HS-5 (cell line): ENCODE measurements around the gene GPSM3.
A peak's percentile ranks its signal among the peaks of the same experiment; 100 is the strongest.
"Not testable (repeated sequence)": the region's sequence is repeated elsewhere in the genome, so short reads cannot be mapped to it uniquely, and the experiment has no call there.

Source experiments
- DNase-seq: peaks from one replicate; pipeline ENCODE4 v3.0.0-alpha.2; 2012; ENCODE audit warnings: low read depth

The GPSM3 gene

GRCh38 chr6:32187009-32187709 is 5.3 kb downstream of the GPSM3 start:
- DNase-seq: no peak

GRCh38 chr6:32186151-32186840 is 6.1 kb downstream of the GPSM3 start:
- DNase-seq: not testable (repeated sequence)

DNA sequence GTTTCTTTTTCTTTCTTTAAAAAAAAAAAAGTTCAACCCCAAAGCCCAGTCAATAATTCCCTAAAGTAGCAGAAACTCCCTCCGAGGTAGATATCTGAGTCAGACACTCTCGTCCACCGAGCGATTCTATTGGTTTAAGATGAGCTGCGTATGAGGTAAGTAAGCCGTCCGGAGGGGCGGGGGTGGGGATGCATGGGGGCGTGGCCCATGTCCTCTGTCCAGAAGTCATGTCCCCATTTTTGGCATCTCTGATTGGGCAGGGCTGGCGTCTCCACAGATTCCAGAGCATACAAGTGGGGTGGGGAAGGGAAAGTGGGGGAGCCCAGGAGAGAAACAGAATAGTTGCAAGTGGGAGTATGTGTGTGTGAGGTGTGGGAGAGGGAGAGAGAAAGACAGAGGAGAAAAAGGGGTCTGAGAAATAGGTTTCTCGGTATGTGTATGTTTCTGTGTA is 6.7 kb downstream of the GPSM3 start:
- peak; percentile 56 for DNase-seq

DNA sequence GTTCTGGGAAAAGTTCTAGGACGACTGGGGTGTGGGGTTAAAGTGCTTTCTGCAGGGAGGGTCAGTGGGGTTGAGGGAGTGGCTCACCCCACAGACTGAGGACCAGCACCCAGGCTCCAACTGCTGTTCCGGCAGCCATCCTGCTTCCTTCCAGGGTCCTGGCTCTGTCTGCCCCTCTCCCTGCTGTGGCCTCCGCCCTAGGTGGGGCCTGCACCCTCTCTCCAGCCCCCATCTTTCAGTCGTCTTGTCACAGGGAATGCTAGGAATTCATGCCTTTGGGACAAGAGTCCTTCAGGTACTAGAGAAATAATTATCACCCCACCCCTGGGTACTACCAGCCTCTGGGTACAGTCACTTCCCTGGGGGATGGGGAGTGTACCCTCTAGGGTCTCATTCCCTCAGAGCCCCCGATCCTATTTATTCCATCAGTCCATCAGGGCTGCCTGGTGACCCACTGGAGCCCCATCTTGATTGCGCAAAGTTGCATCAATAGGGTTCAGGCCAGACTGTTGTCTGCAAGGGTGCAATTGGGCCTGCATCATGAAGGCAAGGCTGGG is 8.3 kb downstream of the GPSM3 start, which contains the start of gene AGER:
TSS of gene AGER (minus strand) at position 170 of the 557 bp plus-strand sequence. CDS start at position 139, 31 bp downstream.
- DNase-seq: no peak

DNA sequence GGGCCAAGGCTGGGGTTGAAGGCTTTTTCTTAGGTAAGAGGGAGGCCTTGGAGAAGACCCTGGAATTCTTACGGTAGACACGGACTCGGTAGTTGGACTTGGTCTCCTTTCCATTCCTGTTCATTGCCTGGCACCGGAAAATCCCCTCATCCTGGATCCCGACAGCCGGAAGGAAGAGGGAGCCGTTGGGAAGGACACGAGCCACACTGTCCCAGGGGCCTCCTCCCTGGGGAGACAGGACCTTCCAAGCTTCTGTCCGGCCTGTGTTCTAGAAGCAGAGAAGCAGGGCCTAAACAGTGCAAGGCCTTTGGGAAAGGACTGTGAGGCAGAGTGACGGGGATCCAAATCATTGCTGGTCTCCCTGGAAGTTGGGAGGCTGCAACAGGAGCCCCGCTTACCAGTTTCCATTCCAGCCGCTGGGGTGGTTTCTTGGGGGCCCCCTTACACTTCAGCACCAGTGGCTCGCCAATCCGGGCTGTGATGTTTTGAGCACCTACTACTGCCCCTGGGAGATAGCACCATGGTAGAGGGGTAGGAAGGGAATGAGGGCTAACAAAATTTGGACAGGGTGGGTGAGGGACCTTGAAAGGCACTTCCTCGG is 8.9 kb downstream of the GPSM3 start:
- DNase-seq: no peak

- no peak for DNase-seq
These were observed 9.4 kb downstream of the GPSM3 start for GRCh38 chr6:32183030-32183429.

DNA sequence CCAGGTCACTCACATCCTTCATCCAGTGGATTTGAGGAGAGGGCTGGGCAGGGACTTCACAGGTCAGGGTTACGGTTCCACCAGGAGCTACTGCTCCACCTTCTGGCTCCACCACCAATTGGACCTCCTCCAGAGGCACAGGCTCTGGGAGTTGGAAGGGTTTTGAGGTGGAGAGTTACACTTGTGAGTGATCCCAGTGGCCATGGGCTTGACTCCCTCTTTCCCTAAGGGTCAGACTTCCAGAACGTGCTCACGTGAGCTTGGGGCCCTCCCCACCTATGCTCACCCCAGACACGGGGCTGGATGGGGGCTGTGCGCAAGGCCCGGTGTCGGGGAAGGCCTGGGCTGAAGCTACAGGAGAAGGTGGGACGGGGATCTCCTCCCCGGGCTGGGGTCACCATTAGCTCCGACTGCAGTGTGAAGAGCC is 9.9 kb downstream of the GPSM3 start:
- no peak for DNase-seq

- DNase-seq: no peak
These were observed 10.4 kb downstream of the GPSM3 start for GRCh38 chr6:32181915-32182529.

DNA sequence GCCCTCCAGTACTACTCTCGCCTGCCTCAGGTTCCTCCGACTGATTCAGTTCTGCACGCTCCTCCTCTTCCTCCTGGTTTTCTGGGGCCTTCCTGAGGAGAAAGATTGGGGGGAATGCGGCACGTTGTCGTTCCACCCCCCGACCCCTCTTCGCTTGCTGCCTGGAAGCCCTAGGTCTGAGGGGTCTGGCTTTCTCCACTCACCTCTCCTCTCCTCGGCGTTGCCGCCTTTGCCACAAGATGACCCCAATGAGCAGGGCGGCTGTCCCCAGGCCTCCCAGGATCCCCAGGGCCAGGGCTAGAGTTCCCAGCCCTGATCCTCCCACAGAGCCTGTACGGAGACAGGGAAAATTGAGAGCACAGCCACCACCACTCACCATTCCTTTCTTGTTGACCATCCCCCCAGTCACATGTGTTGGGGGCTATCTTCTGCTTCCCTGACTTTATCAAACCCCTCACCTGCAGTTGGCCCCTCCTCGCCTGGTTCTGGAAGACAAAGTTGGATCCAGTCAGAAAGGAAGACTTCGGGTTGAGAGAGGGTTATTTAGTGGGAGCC is 11.2 kb downstream of the GPSM3 start:
- no peak for DNase-seq

- DNase-seq: no peak
These were observed 12.6 kb downstream of the GPSM3 start for GRCh38 chr6:32179766-32180405.

- no peak for DNase-seq
These were observed 13.6 kb downstream of the GPSM3 start for GRCh38 chr6:32178547-32179440.

- peak; percentile 100 for DNase-seq
These were observed 14.5 kb downstream of the GPSM3 start, which contains the start of gene RNF5 for GRCh38 chr6:32177788-32178546. TSS of gene RNF5 (plus strand) at chr6:32178405. CDS start at chr6:32178512, 107 bp downstream.

- DNase-seq: no peak
These were observed 15.2 kb downstream of the GPSM3 start for GRCh38 chr6:32177183-32177787.

DNA sequence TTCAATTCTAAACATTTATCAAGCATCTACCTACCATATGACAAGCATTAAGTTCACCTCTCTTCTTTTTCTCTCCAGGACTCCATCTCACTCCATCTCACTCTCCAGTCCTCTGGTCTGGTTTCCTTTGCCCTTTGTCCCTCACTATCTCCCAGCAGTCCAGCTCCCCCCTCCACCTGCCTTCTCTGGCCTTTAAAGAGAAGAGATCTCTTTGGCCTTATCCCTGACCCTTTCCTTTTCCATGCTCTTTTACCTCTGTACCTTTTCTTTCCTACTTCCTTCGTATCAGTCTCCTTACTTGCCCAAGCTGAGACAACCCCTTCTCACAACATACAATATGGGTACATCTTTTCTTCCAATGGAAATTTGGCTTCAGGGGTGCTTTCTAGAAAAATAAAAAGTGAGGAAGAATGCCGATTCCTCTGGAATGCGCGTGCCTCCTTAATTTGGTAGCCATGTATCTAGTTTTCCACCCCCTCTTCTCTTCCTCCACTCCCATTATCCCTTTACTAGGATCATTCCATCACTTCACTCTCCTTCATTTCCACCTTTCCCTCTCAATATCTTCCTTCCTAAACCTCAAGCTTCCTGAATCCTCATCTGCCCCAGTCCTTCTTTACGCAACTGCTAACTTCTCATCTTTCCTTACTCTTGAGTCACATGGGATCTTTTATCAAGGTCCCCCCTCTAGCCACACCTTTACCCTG is 15.8 kb downstream of the GPSM3 start:
- DNase-seq: no peak

DNA sequence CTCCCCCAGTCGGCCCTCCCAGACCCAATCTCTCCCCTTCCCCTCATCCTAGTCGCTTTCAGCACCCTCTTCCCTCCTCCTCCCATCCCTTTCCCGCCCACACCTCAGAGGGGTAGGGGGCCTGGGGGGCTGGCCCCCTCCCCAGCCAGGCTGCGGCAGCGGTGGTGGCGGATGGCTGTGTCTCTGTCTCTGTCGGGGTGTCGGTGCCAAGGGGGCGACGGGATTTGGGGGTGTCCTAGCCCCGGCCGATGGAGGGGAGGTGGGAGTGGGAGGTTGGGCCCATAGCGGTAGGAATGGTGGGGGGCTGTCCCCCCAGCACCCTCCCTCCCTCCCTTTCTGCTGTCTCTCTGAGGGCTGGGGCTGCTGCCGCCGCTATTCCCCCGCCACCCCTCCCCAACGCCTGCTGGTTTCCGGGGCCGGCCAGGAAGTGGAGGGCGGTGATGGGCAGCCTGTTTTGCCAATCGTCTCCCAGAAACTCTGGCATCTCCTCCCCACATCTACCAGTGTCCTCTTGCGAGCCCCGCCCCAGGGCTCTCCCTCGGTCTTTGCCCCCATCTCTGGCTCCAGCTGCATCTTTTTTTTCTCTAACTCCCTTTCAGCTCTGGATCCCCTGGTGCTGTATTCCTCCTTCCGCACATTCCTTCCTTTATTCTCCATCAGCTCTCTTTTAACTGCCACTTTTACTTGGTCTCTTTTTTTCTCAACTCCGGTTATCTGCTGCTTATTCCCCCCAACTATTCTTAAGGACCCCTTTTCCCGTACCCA is 16.6 kb downstream of the GPSM3 start, which contains the start of gene AGPAT1:
TSS of gene AGPAT1 (minus strand) at position 374 of the 765 bp plus-strand sequence. CDS start 4,588 bp downstream, outside the sequence.
- DNase-seq: peak; percentile 86

DNA sequence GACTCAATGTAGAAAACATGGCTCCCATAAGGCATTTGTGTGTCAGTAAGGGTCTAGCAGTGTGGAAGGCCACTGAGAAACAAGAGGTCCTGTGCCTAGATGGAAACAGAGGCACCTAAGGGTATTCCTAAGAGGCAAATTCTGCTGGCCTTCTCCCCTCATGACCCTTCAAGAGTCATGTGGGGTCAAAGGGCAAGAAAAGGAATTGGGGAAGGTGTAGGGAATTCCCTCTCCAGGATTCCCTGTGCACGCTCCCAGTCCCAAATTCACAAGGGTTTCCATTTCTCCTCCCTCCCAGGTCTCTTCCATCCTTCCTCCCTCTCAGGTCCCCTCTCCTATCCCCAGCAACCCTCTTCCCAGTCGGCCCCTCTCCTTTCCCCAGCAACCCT is 17.1 kb downstream of the GPSM3 start:
- DNase-seq: no peak

DNA sequence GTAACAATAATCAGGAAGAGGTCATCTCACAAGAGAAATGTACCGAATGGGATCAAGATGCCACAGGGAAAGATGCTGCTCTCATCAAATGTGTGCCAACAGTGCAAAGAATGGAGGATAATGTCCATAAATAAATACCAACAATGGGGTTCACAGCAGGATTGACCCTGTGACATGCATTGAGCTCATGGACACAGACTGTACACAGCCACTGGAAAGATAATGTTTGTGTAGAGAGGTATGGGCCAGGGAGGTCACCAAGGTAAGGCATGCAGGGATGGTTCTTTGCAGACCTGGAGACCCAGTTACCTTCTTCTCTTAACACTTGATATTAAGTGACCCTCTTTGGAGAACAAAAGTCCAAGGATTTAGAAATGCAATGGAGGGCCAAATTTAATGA is 18.0 kb downstream of the GPSM3 start:
- DNase-seq: no peak
